TTC549 (cell line): ENCODE data around the gene KREMEN1.

Experiments used
- FAIRE-seq: peaks from 2 replicates; lab custom pipeline; 2012; peaks lifted over from hg19 to GRCh38; lab: Jason Lieb, UNC

Gene KREMEN1

DNA sequence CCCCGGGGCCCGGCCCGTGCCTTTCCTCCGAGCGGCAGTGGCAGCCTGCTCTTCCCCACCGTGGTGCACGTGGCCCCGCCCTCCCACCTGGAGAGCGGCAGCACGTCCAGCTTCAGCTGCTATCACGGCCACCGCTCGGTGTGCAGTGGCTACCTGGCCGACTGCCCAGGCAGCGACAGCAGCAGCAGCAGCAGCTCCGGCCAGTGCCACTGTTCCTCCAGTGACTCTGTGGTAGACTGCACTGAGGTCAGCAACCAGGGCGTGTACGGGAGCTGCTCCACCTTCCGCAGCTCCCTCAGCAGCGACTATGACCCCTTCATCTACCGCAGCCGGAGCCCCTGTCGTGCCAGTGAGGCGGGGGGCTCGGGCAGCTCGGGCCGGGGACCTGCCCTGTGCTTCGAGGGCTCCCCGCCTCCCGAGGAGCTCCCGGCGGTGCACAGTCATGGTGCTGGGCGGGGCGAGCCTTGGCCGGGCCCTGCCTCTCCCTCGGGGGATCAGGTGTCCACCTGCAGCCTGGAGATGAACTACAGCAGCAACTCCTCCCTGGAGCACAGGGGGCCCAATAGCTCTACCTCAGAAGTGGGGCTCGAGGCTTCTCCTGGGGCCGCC lies 23.1 kb upstream of the KREMEN1 start:
- FAIRE-seq: no peak

DNA sequence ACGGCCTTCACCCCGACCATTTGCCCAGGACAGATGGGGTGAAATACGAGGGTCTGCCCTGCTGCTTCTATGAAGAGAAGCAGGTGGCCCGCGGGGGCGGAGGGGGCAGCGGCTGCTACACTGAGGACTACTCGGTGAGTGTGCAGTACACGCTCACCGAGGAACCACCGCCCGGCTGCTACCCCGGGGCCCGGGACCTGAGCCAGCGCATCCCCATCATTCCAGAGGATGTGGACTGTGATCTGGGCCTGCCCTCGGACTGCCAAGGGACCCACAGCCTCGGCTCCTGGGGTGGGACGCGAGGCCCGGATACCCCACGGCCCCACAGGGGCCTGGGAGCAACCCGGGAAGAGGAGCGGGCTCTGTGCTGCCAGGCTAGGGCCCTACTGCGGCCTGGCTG lies 22.4 kb upstream of the KREMEN1 start:
- FAIRE-seq: no peak

DNA sequence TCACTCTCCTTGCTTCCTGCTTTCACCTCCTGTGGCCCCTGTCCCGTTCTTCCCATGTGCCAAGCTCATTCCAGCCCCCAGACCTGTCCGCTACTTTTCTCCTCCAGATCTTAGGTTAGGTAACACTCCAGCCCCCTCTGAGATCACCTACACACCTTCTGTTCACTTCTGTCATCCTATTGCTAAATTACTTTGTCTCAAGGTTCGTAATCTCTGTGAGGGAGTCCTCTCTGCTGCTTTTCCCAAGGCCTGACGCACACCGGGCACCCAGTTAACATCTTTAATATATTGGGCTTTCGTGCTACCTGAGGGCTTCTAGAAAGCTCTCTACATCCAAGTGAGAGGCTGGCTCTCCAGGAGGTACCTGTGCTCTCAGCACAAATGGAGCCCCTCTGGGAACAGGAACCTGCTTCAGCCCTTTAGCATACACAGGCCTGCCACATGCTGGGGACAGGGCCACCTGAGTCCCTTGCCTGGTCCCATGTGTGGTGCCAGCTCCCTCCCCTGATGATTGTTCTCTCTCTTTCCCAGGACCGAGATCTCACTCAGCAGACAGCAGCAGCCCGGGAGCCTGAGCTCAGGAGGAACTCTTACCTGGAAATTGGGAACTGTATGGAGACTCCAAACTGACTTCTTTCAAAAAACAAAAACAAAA lies 19.7 kb upstream of the KREMEN1 start:
- no peak for FAIRE-seq

DNA sequence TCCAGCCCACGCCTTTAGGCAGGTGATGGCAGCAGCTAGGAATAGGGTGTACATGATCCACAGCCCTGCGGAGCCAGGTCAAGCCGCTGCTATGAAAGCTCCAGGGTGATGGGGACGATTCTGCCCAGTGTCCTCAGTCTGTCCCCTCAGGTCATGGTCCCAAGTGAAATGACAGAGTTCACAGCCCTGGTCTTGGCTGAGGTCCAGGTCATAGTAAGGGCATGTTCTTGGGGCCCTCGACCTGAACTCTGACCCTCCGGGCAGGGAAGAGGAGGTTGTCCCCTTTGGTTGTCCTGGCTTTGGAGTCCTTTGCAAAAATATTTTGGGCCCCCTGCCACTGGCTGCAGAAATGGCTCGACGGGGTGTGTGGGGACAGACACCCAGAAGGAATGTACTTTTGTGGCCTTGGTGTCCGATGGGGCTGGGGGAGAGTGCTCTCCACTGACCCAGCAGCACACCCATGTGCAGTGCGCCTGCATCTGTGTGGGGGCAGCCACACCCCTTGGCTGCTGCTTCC lies 18.5 kb upstream of the KREMEN1 start:
- no peak for FAIRE-seq

DNA sequence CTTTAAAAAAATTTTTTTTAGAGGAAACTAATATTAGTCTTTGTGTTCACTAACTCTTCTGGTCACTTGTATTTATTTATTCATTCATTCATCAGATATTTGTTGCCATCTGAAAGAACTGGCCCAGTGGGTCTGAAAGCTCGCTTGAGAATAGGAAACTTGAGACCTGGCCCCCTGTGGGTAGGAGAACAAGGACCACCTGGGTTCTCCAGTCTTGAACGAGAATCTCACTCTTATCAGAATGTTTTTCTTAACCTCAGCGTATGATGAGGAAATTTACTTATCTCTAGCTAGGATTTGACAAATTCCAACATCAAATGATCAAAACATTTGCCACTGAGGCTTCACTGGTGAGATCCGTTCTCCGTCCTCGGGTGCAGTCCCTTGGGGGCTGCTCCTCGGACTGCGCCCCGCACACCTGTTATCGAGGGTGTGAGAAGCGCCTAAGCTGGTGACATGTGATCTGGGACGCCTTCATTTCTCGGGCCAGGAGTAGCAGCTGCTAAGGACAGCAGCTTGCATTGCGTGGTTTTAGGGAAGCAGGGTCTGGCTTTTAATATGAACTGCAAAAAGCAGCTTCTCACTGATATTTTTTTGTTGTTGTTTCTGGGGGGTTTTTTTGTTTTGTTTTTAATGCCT lies 17.5 kb upstream of the KREMEN1 start:
- FAIRE-seq: no peak

DNA sequence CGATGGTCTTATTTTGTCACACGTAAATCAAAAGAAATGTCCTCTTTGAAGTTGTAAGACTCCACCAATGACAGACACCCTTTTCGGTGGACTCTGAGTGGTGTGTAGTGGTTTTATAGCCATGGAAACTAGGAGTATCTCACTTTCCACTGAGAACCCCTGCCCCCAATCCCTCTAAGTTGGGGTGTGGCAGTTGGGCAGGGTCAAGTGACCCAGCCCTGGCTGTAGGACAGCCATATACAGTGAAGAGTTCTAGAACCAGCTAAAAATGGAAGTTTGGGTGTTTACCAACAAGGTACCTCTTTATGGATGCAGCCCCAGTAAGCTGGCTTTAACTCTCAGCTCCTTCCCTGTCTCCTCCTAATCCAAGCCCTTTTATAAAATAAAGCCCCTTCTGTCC lies 16.4 kb upstream of the KREMEN1 start:
- FAIRE-seq: no peak

DNA sequence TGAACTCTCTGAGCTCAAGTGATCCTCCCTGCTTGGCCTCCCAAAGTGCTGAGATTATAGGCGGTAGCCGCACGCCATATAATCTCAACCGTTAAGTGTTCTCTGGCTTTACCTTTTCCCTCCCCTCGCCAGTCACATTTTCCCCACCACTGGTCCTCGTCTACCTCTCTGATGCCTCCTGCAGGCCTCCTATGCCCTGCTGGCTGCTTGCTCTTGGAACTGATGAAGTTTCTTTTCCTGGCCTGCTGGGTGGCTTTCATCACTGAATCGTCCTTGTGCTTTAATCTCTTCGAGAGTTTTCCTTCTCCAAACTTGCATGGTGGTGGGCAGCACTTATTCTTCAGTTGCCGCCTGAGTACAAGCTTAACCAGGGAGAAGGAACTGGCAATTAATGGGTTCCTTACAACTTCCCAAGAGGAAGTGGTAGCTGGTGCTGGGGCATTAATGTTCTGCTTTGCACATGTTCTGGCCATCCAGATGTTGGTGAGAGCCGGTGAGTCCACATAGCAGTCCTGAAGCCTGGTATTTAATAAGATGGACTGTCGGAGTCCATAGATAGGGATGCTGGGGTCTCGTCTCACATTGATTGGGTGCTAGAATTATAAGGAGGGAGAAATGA lies 12.5 kb upstream of the KREMEN1 start:
- no peak for FAIRE-seq

DNA sequence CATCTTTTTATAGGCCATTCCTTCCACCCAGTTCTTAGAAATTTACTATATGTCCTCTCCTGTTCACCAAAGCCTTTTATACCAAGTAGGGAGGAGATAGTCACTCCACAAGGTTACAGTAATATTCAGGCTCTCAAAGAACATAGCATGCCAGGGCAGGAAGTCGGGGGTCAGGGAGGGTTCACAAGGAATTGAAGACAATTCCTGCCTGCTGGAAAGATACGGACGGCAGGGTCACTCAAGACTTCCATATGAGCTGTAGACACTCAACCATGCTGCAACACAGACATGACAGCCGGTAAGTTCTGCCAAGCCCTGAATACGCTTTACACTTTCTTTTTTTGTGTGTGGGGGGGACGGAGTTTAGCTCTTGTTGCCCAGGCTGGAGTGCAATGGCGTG lies 11.9 kb upstream of the KREMEN1 start:
- FAIRE-seq: no peak

DNA sequence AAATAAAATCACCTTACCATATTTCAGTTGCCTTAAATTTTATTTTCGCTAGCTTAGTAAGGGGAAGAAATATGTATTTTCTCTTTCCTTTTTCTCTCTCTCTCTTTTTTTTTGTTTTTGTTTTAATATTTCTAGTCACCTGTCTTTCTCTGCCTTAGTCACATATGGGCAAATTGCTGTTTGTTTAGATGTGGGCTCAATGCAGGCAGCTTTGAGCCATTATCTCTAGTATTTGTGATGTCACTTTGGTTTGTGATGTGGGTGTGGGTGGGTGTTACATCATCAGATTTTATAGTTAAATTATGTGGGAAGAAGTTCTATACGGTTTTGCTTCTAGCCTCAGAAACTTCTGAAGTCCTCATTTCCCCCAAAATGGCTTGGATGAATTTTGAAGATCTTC lies 11.1 kb upstream of the KREMEN1 start, which contains the start of gene C22orf31:
Gene C22orf31, minus strand, starts transcription at position 59 of the 400 bp plus-strand sequence. Its CDS starts 39 bp downstream, at position 20.
- no peak for FAIRE-seq

DNA sequence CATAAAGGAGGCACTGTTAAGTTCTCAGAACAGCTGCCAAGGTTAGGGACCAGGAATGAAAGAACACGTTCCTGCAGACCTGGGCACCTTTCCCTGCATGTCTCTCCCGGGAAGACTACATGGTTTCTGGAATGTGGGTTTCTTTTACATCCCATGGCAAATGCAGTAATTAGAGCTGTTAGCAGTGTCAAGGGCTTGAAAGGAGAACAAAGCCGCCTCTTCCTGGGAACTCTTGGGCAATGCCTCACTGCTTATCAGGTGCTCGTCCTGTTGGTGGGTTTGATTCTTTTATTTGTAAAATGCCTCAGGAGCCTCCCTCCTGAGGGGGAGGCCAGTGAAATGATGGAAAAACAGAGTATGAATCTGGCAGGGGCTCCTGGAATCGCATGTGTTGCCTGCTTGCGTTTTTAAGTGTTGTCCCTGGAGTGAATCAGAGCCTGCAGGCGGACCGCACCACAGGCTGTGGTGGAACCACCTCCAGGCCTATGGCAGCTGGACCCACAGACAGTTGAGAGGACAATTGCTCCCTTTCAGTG lies 10.5 kb upstream of the KREMEN1 start:
- no peak for FAIRE-seq

DNA sequence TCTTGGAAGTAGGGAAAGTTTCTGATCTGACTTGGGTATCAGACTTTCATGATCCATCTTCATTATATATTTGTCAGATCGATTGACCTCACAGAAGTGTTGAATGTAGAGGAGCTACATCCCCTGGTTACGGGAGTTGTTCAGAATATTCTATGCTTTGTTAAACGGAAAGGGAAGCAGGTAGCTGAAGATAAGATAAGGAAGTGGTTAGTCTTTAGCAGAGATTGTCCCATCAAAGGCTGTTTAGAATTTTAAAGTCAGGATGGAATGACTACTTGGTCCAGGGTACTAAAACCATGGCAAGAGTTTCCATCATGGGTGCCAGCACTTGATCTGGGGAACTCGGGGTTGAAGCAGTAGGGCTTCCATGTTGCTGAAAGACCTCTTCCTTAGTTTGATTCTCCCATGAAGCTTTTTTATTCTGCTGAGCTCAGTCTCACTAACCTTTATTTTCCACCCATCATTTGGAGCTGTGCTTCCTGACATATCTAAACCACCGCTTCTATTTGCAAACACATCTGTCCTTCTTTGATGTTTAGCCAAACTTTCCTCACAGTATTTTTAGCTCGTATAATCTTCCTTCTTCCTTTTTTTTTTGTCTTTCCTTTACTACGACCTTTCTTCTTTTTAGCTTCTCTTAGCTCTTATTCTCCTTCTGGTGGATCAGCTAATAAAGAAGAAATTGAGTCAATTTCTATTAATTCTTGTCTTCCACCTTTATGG lies 7.2 kb upstream of the KREMEN1 start:
- FAIRE-seq: no peak

DNA sequence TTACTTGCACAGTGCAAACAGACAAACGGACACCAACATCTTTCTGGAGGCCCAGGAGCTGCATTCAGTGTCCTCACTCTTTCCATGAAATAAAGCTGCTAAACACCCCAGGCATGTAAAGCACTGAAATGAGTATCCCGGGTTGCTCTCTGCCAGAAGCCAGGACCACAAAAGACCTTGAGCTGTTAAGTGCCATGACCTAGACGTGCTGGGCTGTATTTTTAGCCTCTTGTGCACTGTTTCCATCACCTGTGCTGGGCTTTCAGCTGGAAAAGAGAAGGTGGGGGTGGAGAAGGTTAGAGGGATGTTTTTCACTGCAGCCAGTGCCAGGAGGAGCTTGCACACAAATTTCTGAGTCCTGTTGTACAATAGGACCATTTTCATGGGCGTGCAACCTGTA lies 3.4 kb upstream of the KREMEN1 start:
- FAIRE-seq: no peak

DNA sequence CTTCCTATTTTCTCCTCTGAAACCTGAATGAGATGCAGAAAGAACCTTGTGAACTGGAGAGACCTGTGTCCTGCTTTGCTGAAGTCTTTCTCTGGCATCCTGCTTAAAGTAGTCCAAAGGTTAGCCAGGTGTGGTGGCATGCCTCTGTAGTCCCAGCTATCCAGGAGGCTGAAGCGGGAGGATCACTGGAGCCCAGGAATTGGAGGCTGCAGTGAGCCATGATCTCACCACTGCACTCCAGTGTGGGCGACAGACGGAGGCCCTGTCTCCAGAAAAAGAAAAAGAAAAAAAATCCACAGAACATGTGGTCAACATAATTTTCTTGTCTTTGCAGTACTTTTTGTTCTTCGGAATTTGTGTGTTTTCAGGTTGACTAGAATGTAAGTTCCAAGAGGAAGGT lies 2.3 kb upstream of the KREMEN1 start:
- FAIRE-seq: no peak

DNA sequence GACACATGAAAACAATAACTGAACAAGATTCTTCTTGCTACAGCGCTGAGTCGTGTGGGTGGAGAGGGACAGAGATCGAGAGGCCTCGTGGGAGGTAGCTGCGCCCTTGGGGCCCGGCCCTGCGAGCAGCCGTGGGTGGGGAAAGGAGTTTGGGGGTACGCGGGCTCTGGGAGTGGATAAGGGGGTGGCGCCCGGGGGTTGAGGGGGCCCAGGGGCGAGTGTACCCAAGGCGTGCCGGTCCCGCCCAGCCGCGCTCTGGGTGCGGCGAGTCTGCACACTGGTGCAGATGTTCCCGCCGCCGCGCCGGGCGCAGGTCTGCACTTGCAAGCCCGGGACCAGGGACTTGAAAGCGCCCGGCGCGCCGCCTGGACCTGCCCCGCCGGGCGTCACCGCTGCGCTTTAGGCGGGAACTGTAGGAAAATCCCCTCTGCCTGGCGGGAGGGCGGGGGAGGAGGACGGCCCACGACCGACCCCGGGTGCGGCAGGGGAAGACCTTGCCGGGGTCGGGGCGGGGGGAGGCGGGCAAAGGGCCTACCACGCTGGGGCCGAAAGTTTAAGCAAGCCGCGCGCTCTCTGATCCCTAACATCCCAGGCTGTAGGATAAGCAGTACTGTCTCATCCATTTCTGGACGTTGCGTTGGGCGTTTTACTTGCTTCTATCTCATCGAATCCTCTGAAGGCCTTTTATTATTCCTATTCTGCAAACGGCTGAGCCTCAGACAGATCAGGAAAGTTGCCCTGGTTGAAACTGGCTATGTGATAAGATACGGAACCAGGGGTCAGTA lies 1.4 kb upstream of the KREMEN1 start:
- no peak for FAIRE-seq

DNA sequence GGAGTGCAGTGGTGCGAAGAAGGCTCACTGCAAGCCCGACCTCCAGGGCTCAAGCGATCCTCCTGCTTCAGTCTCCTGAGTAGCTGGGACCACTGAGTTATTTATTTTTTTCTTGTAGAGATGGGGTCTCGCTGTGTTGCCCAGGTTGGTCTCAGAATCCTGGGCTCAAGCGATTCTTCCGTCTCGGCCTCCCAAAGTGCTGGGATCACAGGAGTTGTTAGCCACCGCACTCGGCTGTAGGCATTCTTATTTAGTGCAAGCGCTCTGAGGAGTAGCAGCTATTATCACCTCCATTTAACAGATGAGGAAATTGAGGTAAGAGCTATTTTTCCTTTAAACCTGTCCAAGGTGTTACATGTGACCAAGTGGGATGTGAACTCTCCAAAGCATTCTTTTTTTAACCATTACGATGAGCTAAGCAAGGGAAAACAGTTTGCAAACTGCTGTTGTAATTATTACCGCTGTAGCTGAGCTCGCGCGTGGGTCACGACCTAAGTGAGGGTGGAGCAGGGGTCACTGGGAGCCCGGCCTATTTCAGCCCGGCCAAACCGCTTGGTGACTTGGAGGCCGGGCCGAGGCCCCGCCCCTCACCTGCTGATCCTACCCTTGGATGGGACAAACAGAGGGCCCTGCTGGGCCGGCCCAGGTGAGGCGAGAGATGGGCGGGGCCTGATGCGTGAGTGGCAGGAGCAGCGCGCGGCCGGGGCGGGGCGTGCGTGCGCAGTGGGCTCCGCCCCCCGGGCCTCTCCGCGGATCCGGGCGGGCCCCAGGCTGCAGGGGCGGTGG lies 449 bp upstream of the KREMEN1 start:
- FAIRE-seq: no peak

DNA sequence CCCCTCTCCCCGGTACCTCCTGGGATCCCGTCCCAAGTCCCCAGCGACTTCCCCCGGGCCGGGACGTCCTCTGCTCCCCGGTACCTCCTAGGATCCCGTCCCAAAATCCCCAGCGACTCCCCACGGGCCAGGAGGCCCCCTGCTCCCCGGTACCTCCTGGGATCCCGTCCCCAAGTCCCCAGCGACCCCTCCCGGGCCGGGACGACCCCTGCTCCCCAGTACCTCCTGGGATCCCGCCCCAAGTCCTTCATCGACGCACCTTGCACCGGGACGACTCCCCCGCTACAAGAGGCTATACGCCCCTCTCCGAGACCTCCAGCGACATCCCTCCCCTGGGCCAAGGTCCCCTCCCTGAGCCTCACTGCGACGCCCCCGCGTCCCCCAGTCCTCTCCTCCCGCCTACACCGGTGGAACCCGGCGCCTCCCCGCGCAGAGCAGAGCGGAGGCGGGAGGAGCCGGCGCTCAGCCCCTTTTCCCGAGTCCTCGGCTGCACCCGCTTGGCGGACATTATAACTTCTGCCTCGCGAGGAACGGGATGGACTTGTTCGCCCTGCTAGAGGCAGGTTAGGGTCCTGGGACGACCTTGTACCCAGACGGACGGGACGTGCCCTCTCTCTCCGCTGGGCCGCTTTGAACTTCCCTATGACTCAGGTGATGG lies 912 bp downstream of the KREMEN1 start:
- no peak for FAIRE-seq

DNA sequence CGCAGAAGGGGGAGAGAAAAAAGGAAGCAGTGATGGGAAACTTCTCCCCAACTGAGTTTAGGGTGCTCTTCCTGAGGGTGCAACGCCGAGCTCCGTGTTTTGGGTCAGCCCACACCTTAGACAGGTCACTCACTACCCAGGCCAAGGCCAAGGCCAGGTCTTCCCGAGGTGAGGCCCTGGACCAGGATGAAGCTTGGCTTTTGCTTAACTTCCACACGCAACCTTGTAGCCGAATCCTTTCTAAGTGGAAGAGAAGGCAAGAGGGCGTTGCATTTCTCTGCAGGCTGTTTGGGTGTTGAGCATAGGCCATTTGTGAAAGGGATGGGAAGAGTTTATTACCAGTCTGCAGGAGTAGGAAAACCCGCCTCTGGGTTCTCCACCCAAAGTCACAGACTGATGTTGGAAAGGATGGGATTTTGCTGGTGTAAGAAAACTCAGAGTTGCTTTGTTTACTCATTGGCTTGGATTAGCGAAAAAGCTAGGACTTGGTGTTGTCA lies 1.5 kb downstream of the KREMEN1 start:
- FAIRE-seq: no peak

DNA sequence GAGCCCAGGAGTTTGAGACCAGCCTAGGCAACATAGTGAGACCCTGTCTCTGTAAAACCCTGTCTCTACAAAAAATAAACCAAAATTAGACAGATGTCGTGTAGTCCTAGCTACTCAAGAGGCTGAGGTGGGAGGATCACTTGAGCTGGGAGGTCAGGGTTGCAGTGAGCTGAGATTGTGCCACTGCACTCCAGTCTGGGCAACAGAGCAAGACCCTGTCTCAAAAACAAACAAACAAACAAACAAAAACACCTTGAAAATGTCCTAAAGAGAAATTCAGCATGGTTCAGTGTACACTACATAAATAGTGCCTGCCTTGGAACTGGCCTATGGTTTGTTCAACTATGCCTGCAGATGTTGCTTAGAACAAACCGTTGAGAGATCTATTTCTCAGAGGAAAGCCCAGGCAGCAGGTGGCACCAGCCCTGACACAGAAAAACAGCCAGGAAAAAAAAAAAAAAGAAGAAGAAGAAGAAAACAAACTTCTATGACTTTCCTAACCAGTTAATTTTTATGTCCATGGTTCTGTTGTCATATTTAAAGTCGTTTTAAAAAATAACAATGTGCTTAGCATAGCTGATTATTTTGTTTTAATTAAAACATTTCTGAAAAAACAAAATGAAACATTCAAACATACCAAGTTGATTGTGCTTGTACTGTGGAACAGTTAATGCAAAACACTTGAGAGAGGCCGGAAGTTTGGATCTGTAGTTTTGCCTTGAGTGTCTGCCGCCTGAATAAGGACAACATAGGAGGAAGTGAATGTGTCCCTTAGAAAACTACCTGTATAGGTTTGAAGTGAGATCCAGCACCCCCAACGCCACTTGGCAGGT lies 5.4 kb downstream of the KREMEN1 start:
- FAIRE-seq: no peak

DNA sequence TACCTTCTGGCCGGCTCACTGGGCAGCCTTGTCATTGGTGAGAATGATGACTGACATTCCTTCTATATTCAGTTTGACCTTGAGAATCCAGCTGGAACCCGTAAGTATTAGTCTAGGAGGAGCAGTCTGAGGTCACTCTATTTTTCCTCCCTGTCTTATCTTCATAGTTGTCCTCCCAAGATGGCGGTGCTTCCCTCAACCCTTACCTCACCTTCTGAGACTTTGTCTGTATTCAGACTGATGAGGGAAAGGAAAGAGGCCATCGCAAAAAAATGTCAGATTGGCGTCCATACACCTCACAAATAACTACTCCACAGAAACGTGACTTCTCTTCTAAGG lies 6.0 kb downstream of the KREMEN1 start:
- no peak for FAIRE-seq
